Measurements from ENCODE around the gene ITSN1.
"Not testable (repeated sequence)": the region's sequence is repeated elsewhere in the genome, so short reads cannot be mapped to it uniquely, and the experiment has no call there.

ITSN1 gene

DNA sequence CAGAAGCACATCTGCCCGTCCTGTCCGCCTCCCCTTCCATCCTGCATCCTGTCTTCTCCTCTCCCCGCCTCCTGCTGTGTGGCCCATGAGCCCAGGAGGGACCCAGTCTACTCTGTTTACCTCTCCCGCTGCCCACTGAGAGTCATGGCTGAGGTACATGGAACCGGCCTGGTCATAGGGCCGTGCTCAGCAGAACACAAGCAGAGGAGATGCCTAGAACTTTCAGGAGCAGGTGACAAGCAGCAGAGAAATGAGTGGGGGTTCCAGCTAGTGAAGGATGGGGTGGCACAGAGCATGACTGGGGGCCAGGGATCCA, 202.5 kb downstream of the ITSN1 start:
- DNase-seq = no peak

DNA sequence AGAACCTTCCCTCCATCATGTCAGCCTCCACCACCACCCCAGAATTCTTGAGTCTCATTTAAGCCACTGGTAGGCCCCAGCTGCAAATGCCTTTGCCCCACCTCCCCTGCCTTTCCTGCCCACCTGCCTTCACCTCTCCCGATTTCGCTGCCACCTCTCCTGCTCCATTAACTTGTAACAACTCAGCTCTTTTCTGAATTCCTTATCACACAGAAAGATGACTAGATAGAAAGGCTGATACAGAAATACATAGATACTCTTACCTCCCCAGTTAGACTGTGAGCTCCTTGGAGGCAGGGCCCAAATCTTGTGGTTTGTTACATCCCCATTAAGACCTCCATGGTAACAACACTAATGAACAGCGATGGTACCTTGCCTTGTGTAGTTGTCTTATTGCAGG, 203.8 kb downstream of the ITSN1 start:
- no peak for DNase-seq

DNA sequence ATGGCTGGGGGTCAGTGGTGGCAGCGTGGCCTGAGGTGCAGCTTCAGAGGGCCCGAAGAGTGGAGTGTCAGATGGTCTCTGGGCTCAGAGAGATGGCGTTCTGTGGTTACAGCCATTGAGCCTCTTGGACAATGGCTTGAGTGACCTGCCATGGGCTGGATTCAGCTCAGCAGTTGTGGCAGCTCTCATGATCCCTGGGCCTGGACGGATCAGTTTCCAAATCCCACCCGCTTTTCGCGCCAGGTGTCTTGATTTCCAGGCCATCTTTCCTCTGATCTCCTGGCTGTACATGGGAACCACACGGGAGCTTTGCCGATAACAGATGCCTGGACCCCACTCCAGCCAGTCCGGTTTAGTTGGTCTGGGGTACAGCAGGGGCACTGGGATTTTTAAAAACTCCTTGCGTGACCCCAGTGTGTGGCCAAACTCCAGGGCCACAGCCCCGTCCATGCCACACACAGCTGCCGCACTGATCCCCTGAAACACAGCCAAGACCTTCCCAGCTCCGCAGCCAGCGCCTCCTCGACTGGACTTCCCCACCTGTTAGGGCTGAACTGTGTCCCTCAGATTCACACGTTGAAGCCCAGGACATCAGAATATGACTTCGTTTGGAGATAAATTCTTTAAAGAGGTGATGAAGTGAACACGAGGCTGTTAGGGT, 205.4 kb downstream of the ITSN1 start:
- DNase-seq = no peak

DNA sequence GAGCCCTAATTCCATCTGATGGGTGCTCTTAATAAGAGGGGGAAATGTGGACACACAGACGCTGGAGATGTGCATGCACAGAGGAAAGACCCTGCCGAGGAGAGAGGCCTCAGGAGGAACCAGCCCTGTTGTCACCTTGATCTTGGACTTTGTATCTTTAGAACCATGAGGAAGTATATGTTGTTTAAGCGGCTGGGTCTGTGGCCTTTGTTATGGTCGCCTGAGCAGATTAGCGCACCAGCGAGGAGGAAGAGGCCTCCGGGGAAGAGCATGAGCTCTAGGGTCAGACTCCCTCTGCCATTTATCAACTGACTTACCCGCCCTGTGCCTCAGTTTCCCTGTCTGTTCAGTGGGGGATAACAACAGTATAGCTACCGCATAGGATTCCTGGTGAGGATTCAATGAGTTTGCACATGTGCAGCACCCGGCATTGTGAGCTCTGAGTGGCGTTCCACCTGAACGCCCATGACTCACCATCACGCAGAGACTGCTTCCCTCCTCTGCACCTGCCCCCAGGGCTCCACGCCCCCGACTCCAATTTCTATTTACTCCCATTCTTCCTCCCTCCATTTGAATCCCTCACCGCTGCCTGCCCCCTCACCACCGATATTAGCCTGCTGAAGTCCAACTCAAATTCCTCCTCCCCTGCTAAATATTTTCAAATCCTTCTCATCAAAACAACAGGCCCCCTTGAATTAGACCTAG, 206.1 kb downstream of the ITSN1 start:
- DNase-seq = no peak

GRCh38 chr21:33849834-33850233, 207.5 kb downstream of the ITSN1 start:
- no peak for DNase-seq

DNA sequence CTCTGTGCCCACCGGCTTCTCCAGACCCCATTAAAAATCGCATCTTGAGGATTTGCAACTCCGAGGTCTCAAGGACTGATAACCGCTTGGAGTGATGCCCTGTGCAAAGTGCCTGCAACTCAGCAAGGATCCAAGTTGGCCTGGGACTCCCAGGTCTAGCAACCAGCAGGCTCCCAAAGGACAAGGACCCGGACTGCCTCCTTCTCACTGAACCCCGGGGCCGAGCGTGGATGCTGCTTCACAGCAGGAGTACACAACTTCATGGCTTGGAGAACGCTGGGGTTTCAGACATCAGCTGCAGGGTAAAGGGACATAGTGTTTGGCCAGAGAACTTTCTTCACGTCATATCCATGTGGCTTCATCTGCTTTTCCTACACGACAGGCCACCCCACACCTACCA, 208.1 kb downstream of the ITSN1 start:
- DNase-seq = no peak

GRCh38 chr21:33850985-33851384, 208.7 kb downstream of the ITSN1 start:
- DNase-seq = no peak

DNA sequence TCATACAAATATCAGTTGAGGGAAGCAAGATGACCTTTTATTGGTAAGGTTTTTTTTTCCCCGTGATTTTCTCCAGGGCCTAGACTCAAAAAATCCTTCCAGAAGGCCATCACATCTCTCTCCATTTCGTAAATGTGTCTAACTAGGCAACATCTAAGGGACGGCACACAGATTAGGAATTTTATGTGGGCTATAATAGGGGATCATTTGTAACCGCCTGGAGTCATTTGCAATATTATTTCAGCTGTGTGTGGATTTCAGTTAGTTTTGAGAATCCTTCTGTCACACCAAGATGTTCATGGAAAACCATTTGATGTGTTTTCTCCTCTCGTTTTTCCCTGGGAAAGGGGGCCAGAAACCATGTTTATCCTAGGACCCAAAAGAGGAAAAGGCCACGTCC, 210.2 kb downstream of the ITSN1 start:
- no peak for DNase-seq

- DNase-seq = no peak
Observed at GRCh38 chr21:33854604-33855003, 212.3 kb downstream of the ITSN1 start.

- no peak for DNase-seq
Observed at GRCh38 chr21:33855190-33855589, 212.9 kb downstream of the ITSN1 start.

GRCh38 chr21:33856893-33857527, 214.7 kb downstream of the ITSN1 start:
- DNase-seq = no peak

DNA sequence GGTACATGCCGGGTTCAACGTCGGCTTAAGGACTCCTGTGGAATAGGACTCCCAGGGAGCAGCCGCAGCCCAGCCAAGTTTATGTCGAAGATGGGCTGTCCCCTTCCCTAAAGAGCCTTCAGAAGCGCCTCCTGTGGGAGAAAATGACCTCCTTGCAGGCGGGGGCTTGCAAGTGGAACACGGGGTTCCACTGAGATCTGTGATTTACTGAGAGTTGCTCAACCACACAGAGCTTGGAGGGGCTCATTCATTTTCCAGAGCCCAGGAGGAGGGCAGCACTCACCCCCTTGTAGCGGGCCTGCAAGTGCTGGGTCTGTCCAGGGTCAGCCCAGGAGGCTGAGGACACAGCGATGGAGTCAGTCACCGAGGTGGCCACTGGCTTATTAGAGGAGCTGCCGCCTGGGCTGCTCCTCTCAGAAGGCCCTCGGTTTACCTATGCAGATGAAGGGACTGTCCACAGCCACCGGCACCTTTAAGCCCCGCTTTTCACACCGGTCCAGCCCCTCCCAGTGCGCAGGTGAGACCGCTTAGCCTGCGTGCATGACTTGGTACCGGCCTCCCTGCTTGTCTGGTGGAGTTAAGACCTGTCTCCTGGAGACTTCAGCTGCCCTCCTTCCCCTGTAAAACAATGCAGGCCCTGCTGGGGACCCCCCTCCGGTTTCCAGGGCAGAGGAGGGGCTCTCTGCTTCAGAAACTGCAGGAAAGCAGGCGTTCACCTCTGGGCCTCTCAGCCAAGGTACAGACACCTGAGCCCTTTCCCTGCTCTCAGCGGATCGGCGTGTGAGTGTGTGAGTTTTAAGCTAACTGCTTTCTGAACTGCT, 215.8 kb downstream of the ITSN1 start:
- no peak for DNase-seq

- DNase-seq = no peak
Observed at GRCh38 chr21:33858667-33859372, 216.5 kb downstream of the ITSN1 start.

- DNase-seq = no peak
Observed at GRCh38 chr21:33859373-33860102, 217.2 kb downstream of the ITSN1 start.

GRCh38 chr21:33860332-33860879, 218.1 kb downstream of the ITSN1 start:
- no peak for DNase-seq

- no peak for DNase-seq
Observed at GRCh38 chr21:33861125-33861524, 218.8 kb downstream of the ITSN1 start.

- not testable (repeated sequence) for DNase-seq
Observed at GRCh38 chr21:33863191-33863590, 220.9 kb downstream of the ITSN1 start.

- no peak for DNase-seq
Observed at GRCh38 chr21:33864150-33864549, 221.8 kb downstream of the ITSN1 start.

DNA sequence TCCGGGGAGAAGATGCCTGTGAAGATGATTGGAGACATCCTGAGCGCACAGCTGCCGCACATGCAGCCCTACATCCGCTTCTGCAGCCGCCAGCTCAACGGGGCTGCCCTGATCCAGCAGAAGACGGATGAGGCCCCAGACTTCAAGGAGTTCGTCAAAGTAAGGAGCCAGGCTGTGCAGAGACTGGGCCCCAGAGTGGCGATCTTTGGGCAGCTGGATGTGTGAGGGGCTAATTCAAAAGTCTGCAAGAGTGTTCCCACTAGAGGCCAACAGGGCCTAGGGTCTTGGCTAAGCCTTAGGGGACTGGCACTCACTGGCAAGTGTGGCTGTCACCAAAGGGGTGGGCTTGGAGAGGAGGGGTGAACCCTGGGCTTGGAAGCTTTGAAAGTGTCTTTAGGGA, 222.9 kb downstream of the ITSN1 start:
- no peak for DNase-seq

- DNase-seq = no peak
Observed at GRCh38 chr21:33865996-33866575, 223.8 kb downstream of the ITSN1 start.

DNA sequence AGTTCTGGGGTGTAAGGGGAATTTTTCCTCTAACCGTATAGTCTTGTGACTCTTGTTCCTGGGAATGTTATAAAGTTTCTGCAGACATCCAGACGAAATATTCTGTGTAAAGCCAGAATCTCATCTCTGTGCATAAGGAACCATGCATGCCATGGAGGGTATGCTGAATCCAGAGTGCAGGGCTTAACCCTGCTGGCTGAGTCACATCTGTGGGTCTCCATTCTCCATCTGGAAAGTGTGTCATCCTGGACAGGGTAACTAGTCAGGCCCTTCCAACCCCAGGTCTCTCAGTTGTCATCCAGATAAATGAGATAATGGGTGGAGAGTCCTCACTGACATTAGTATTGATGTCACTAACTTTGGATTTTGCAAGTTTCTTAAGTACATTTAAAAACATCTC, 224.5 kb downstream of the ITSN1 start:
- DNase-seq = no peak

DNA sequence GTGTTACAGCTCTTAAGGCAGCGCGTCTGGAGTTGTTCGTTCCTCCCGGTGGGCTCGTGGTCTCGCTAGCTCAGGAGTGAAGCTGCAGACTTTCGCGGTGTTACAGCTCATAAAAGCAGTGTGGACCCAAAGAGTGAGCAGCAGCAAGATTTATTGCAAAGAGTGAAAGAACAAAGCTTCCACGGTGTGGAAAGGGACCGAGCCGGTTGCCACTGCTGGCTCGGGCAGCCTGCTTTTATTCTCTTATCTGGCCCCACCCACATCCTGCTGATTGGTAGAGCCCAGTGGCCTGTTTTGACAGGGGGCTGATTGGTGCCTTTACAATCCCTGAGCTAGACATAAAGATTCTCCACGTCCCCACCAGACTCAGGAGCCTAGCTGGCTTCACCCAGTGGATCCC, 225.6 kb downstream of the ITSN1 start:
- DNase-seq = not testable (repeated sequence)

Data from NCI-H446 treated with DMSO at 0.1 percent for 48 hours (cell line).